Measurements from ENCODE around the gene CXCR1. TPM values are rescaled to one million over a fixed set of nuclear protein-coding genes. Genes with fewer than 3 reads are reported as not detected.
"Not testable (repeated sequence)": the region's sequence is repeated elsewhere in the genome, so short reads cannot be mapped to it uniquely, and the experiment has no call there.

The CXCR1 gene
- total and polyA plus RNA-seq, 2 donors (not counting 1 experiment from before 2014, with no cell fraction given): 0.04 TPM; not detected in 1

- peaks cover 5% of the 10 kb centered on the region for H3K9me3 Mint-ChIP-seq (ENCODE audit: insufficient read depth)
- DNase-seq: no peak
- H3K27ac Mint-ChIP-seq: no peak overlapping the region
- TF ChIP-seq EZH2 (IDR thresholded peaks at IDR 0.05; ENCODE audit: borderline replicate concordance, insufficient read depth, low read depth, low read length, poor library complexity, severe bottlenecking): no peak
- TF ChIP-seq, protein P1, sequence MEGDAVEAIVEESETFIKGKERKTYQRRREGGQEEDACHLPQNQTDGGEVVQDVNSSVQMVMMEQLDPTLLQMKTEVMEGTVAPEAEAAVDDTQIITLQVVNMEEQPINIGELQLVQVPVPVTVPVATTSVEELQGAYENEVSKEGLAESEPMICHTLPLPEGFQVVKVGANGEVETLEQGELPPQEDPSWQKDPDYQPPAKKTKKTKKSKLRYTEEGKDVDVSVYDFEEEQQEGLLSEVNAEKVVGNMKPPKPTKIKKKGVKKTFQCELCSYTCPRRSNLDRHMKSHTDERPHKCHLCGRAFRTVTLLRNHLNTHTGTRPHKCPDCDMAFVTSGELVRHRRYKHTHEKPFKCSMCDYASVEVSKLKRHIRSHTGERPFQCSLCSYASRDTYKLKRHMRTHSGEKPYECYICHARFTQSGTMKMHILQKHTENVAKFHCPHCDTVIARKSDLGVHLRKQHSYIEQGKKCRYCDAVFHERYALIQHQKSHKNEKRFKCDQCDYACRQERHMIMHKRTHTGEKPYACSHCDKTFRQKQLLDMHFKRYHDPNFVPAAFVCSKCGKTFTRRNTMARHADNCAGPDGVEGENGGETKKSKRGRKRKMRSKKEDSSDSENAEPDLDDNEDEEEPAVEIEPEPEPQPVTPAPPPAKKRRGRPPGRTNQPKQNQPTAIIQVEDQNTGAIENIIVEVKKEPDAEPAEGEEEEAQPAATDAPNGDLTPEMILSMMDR (IDR thresholded peaks at IDR 0.05): no peak
- intact Hi-C loops (cut with micrococcal nuclease): no loop called here
- H3K4me2 ChIP-seq (replicated peaks; ENCODE audit: low read depth, low read length, poor library complexity, severe bottlenecking): no peak overlapping the region
- CTCF ChIA-PET: no interaction called here
- peaks cover 0 to 12% (median 4%) of the 10 kb centered on the region in 3 donors for H3K9me3 ChIP-seq (ENCODE audit: control extremely low read depth in 1 of 3, control insufficient read depth in 2 of 3, insufficient read depth in 1 of 3, low read length in 2 of 3)
- ATAC-seq (ENCODE audit: low read depth): no peak
- H3K4me3 ChIP-seq (ENCODE audit: control extremely low read depth in 1 of 5, extremely low read depth in 1 of 5, insufficient read depth in 1 of 5, low read depth in 2 of 5, low read length in 4 of 5): no peak overlapping the region
- H3K27me3 Mint-ChIP-seq: peaks cover 34% of the 10 kb centered on the region
- peaks cover 0 to 14% (median 8%) of the 10 kb centered on the region in 4 experiments for H3K27me3 ChIP-seq (replicated peaks in 1 of 4; ENCODE audit: control extremely low read depth in 1 of 4, control insufficient read depth in 3 of 4, insufficient read depth in 4 of 4, low read length in 3 of 4)
- no peak overlapping the region for H3K9ac ChIP-seq (ENCODE audit: low read length)
- H3K4me1 ChIP-seq (ENCODE audit: control insufficient read depth in 2 of 2, insufficient read depth in 2 of 2, low read length in 2 of 2): no peaks in the 10 kb centered on the region
- H2AFZ ChIP-seq (ENCODE audit: insufficient read depth, low read depth, low read length, poor library complexity, severe bottlenecking): no peak overlapping the region
- no peak overlapping the region for H3K27ac ChIP-seq (ENCODE audit: low read length in 2 of 2)
- no peaks in the 10 kb centered on the region for H3K79me2 ChIP-seq (ENCODE audit: control insufficient read depth, insufficient read depth, low read length)
- no peak overlapping the region for H3K4me3 Mint-ChIP-seq
- H3K36me3 ChIP-seq (replicated peaks in 1 of 2; ENCODE audit: control extremely low read depth in 1 of 2, control insufficient read depth in 1 of 2, extremely low read depth in 1 of 2, insufficient read depth in 2 of 2, low read length in 1 of 2): no peaks in the 10 kb centered on the region
- H3K4me1 Mint-ChIP-seq: peaks cover 4% of the 10 kb centered on the region
- POLR2A ChIA-PET: no interaction called here
- H4K20me1 ChIP-seq (ENCODE audit: control insufficient read depth, insufficient read depth, low read length, poor library complexity, severe bottlenecking): no peaks in the 10 kb centered on the region
- 83% methylated on average over 2 of the region's 4 CpGs for WGBS (ENCODE audit: insufficient coverage)
Observed at GRCh38 chr2:218123986-218124385, 42.8 kb downstream of the CXCR1 start.

DNA sequence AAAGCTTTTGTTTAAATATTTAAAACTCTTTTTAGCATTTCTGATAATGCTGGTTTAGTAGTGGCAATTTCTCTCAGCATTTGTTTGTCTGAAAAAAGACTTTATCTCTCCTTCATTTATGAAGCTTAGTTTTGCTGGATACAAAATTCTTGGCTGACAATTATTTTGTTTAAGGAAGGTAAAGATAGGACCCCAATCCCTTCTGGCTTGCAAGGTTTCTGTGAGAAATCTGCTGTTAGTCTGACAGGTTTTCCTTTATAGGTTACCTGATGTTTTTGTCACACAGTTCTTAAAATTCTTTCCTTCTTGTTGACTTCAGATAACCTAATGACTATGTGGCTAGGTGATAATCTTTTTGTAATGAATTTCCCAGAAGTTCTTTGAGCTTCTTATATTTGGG lies 44.5 kb downstream of the CXCR1 start:
- not testable (repeated sequence) for ATAC-seq (ENCODE audit: low read depth); H3K27ac Mint-ChIP-seq
- peaks cover 0 to 10% (median 5%) of the 10 kb centered on the region in 4 experiments for H3K27me3 ChIP-seq (replicated peaks in 1 of 4; ENCODE audit: control extremely low read depth in 1 of 4, control insufficient read depth in 3 of 4, insufficient read depth in 4 of 4, low read length in 3 of 4)

GRCh38 chr2:218121789-218122188 lies 45.0 kb downstream of the CXCR1 start:
- H3K27ac Mint-ChIP-seq; H3K4me3 Mint-ChIP-seq; H4K20me1 ChIP-seq (ENCODE audit: control insufficient read depth, insufficient read depth, low read length, poor library complexity, severe bottlenecking); CTCF ChIA-PET; H3K79me2 ChIP-seq (ENCODE audit: control insufficient read depth, insufficient read depth, low read length); H3K4me2 ChIP-seq (replicated peaks; ENCODE audit: low read depth, low read length, poor library complexity, severe bottlenecking); H3K4me1 Mint-ChIP-seq; H3K36me3 ChIP-seq (replicated peaks in 1 of 2; ENCODE audit: control extremely low read depth in 1 of 2, control insufficient read depth in 1 of 2, extremely low read depth in 1 of 2, insufficient read depth in 2 of 2, low read length in 1 of 2); ATAC-seq (ENCODE audit: low read depth); H3K4me3 ChIP-seq (ENCODE audit: control extremely low read depth in 1 of 5, extremely low read depth in 1 of 5, insufficient read depth in 1 of 5, low read depth in 2 of 5, low read length in 4 of 5); POLR2A ChIA-PET; H3K9me3 Mint-ChIP-seq (ENCODE audit: insufficient read depth); intact Hi-C loops (cut with micrococcal nuclease); H3K27ac ChIP-seq (ENCODE audit: low read length in 2 of 2); DNase-seq; H3K9ac ChIP-seq (ENCODE audit: low read length); H3K4me1 ChIP-seq (ENCODE audit: control insufficient read depth in 2 of 2, insufficient read depth in 2 of 2, low read length in 2 of 2); H2AFZ ChIP-seq (ENCODE audit: insufficient read depth, low read depth, low read length, poor library complexity, severe bottlenecking): not testable (repeated sequence)
- 90% methylated on average over 3 of the region's 4 CpGs for WGBS (ENCODE audit: insufficient coverage)
- peaks cover 0 to 10% (median 4%) of the 10 kb centered on the region in 4 experiments for H3K27me3 ChIP-seq (replicated peaks in 1 of 4; ENCODE audit: control extremely low read depth in 1 of 4, control insufficient read depth in 3 of 4, insufficient read depth in 4 of 4, low read length in 3 of 4)
- peaks cover 30% of the 10 kb centered on the region for H3K27me3 Mint-ChIP-seq
- H3K9me3 ChIP-seq (ENCODE audit: control extremely low read depth in 1 of 3, control insufficient read depth in 2 of 3, insufficient read depth in 1 of 3, low read length in 2 of 3): peaks cover 0 to 16% (median 6%) of the 10 kb centered on the region in 3 donors

More for the DNA sequence above, 44.5 kb downstream of the CXCR1 start:
- H3K4me1 ChIP-seq (ENCODE audit: control insufficient read depth in 2 of 2, insufficient read depth in 2 of 2, low read length in 2 of 2); H3K4me2 ChIP-seq (replicated peaks; ENCODE audit: low read depth, low read length, poor library complexity, severe bottlenecking); H2AFZ ChIP-seq (ENCODE audit: insufficient read depth, low read depth, low read length, poor library complexity, severe bottlenecking); DNase-seq; intact Hi-C loops (cut with micrococcal nuclease); H3K4me3 Mint-ChIP-seq; H3K27ac ChIP-seq (ENCODE audit: low read length in 2 of 2); H3K36me3 ChIP-seq (replicated peaks in 1 of 2; ENCODE audit: control extremely low read depth in 1 of 2, control insufficient read depth in 1 of 2, extremely low read depth in 1 of 2, insufficient read depth in 2 of 2, low read length in 1 of 2); H3K9me3 Mint-ChIP-seq (ENCODE audit: insufficient read depth); H3K4me1 Mint-ChIP-seq; POLR2A ChIA-PET; H3K4me3 ChIP-seq (ENCODE audit: control extremely low read depth in 1 of 5, extremely low read depth in 1 of 5, insufficient read depth in 1 of 5, low read depth in 2 of 5, low read length in 4 of 5); H3K9ac ChIP-seq (ENCODE audit: low read length); CTCF ChIA-PET; H3K79me2 ChIP-seq (ENCODE audit: control insufficient read depth, insufficient read depth, low read length); H4K20me1 ChIP-seq (ENCODE audit: control insufficient read depth, insufficient read depth, low read length, poor library complexity, severe bottlenecking): not testable (repeated sequence)
- H3K9me3 ChIP-seq (ENCODE audit: control extremely low read depth in 1 of 3, control insufficient read depth in 2 of 3, insufficient read depth in 1 of 3, low read length in 2 of 3): peaks cover 0 to 15% (median 4%) of the 10 kb centered on the region in 3 donors
- H3K27me3 Mint-ChIP-seq: peaks cover 30% of the 10 kb centered on the region
